Adrenal gland (tissue), 5 donors: Measurements from ENCODE around the gene ZBED5.

Experiments
- CTCF ChIP-seq, 6 experiments: fragments of 450-650 bp in 4 of 6; fragments of 200-600 bp in 2 of 6; sonication (generic) in 1 of 6; IDR thresholded peaks; 1 replicate in 5 of 6; 2 replicates in 1 of 6; pipeline versions ENCODE4 v1.5.1 to v1.8.0; 2016 to 2021; ENCODE audit warnings: antibody characterized with exemption in 6 of 6, mild to moderate bottlenecking in 2 of 6, moderate library complexity in 1 of 6
- POLR2A ChIP-seq, 2 donors: fragments of 450-650 bp; IDR thresholded peaks; one replicate each; pipeline ENCODE4 v1.6.1; 2017; ENCODE audit warnings: antibody characterized with exemption in 2 of 2, mild to moderate bottlenecking in 2 of 2, moderate library complexity in 1 of 2
- donor health status: DM: no; HTN: no; CAD: no.

GRCh38 chr11:10844796-10845195, 13.1 kb downstream of the ZBED5 start:
- no peak for TF ChIP-seq CTCF (IDR thresholded peaks at IDR 0.05)
- TF ChIP-seq POLR2A (IDR thresholded peaks at IDR 0.05), result no peak
